Neuron (in vitro differentiated cells): ENCODE results near the gene CPNE5.
"Not testable (repeated sequence)": the region's sequence is repeated elsewhere in the genome, so short reads cannot be mapped to it uniquely, and the experiment has no call there.

Source experiments
- H2AFZ ChIP-seq: one replicate; pipeline ENCODE4 v1.6.1; 2013; ENCODE audit warnings: low read depth, mild to moderate bottlenecking, inconsistent platforms, low read length, moderate library complexity
- H3K27me3 ChIP-seq: one replicate; pipeline ENCODE4 v1.6.1; 2013; ENCODE audit warnings: low read length; ENCODE audit not compliant: insufficient read depth
- H3K36me3 ChIP-seq: one replicate; pipeline ENCODE4 v1.6.1; 2013; ENCODE audit warnings: low read length; ENCODE audit not compliant: insufficient read depth
- H3K4me1 ChIP-seq: one replicate; pipeline ENCODE4 v1.6.1; 2013; ENCODE audit warnings: low read length; ENCODE audit not compliant: insufficient read depth
- H3K4me3 ChIP-seq: 2 replicates; pipeline ENCODE4 v1.5.1; 2013; ENCODE audit warnings: mild to moderate bottlenecking, low read length, moderate library complexity
- H3K9me3 ChIP-seq: one replicate; pipeline ENCODE4 v1.6.1; 2013; ENCODE audit warnings: low read length

The CPNE5 gene

GRCh38 chr6:36714511-36714910 is 124.7 kb downstream of the CPNE5 start:
- Histone ChIP-seq H3K36me3 (no peaks in the 10 kb centered on the region), H2AFZ (no peak overlapping the region), H3K27me3 (peaks cover 25% of the 10 kb centered on the region), H3K9me3 (no peaks in the 10 kb centered on the region), H3K4me3 (no peak overlapping the region), H3K4me1 (no peaks in the 10 kb centered on the region)

GRCh38 chr6:36713846-36714245 is 125.4 kb downstream of the CPNE5 start:
- H3K36me3 ChIP-seq, result no peaks in the 10 kb centered on the region
- no peak overlapping the region for H3K4me3 ChIP-seq
- no peaks in the 10 kb centered on the region for H3K9me3 ChIP-seq
- no peak overlapping the region for H2AFZ ChIP-seq
- H3K4me1 ChIP-seq, result no peaks in the 10 kb centered on the region
- peaks cover 25% of the 10 kb centered on the region for H3K27me3 ChIP-seq

- Histone ChIP-seq H3K27me3 (peaks cover 19% of the 10 kb centered on the region), H3K9me3 (no peaks in the 10 kb centered on the region), H2AFZ (no peak overlapping the region), H3K4me1 (no peaks in the 10 kb centered on the region), H3K36me3 (no peaks in the 10 kb centered on the region), H3K4me3 (no peak overlapping the region)
Observed at GRCh38 chr6:36712816-36713215, 126.4 kb downstream of the CPNE5 start.

- Histone ChIP-seq H2AFZ (no peak overlapping the region), H3K4me1 (peaks cover 4% of the 10 kb centered on the region)
Observed at GRCh38 chr6:36706339-36706738, 132.9 kb downstream of the CPNE5 start.

GRCh38 chr6:36704961-36705577 is 134.2 kb downstream of the CPNE5 start:
- not testable (repeated sequence) for H3K9me3 ChIP-seq, H3K27me3 ChIP-seq, H3K4me3 ChIP-seq, H3K4me1 ChIP-seq, H3K36me3 ChIP-seq, H2AFZ ChIP-seq

More at GRCh38 chr6:36706339-36706738, 132.9 kb downstream of the CPNE5 start:
- H3K9me3 ChIP-seq, result peaks cover 9% of the 10 kb centered on the region
- no peak overlapping the region for H3K4me3 ChIP-seq
- no peaks in the 10 kb centered on the region for H3K36me3 ChIP-seq
- no peaks in the 10 kb centered on the region for H3K27me3 ChIP-seq

GRCh38 chr6:36703982-36704381 is 135.3 kb downstream of the CPNE5 start:
- Histone ChIP-seq H3K4me3 (no peak overlapping the region), H3K4me1 (peaks cover 4% of the 10 kb centered on the region), H3K27me3 (no peaks in the 10 kb centered on the region), H3K36me3 (no peaks in the 10 kb centered on the region), H3K9me3 (peaks cover 9% of the 10 kb centered on the region), H2AFZ (no peak overlapping the region)

GRCh38 chr6:36703081-36703606 is 136.1 kb downstream of the CPNE5 start:
- no peaks in the 10 kb centered on the region for H3K36me3 ChIP-seq
- no peaks in the 10 kb centered on the region for H3K27me3 ChIP-seq
- H2AFZ ChIP-seq, result no peak overlapping the region
- H3K4me1 ChIP-seq, result peaks cover 4% of the 10 kb centered on the region
- peaks cover 9% of the 10 kb centered on the region for H3K9me3 ChIP-seq
- no peak overlapping the region for H3K4me3 ChIP-seq

- Histone ChIP-seq H3K4me3 (no peak overlapping the region), H2AFZ (no peak overlapping the region), H3K4me1 (peaks cover 4% of the 10 kb centered on the region), H3K36me3 (no peaks in the 10 kb centered on the region), H3K9me3 (peaks cover 9% of the 10 kb centered on the region), H3K27me3 (no peaks in the 10 kb centered on the region)
Observed at GRCh38 chr6:36702656-36703055, 136.6 kb downstream of the CPNE5 start.

GRCh38 chr6:36701401-36701991 is 137.7 kb downstream of the CPNE5 start:
- no peaks in the 10 kb centered on the region for H3K36me3 ChIP-seq
- H3K27me3 ChIP-seq, result no peaks in the 10 kb centered on the region
- H3K4me1 ChIP-seq, result peaks cover 4% of the 10 kb centered on the region
- peaks cover 9% of the 10 kb centered on the region for H3K9me3 ChIP-seq
- H3K4me3 ChIP-seq, result no peak overlapping the region
- H2AFZ ChIP-seq, result no peak overlapping the region

GRCh38 chr6:36700831-36701230 is 138.4 kb downstream of the CPNE5 start:
- no peak overlapping the region for H2AFZ ChIP-seq
- H3K9me3 ChIP-seq, result peaks cover 9% of the 10 kb centered on the region
- no peaks in the 10 kb centered on the region for H3K36me3 ChIP-seq
- H3K27me3 ChIP-seq, result no peaks in the 10 kb centered on the region
- peaks cover 4% of the 10 kb centered on the region for H3K4me1 ChIP-seq
- H3K4me3 ChIP-seq, result no peak overlapping the region

GRCh38 chr6:36700071-36700812 is 139.0 kb downstream of the CPNE5 start:
- H3K36me3 ChIP-seq, result no peaks in the 10 kb centered on the region
- peaks cover 9% of the 10 kb centered on the region for H3K9me3 ChIP-seq
- peaks cover 4% of the 10 kb centered on the region for H3K4me1 ChIP-seq
- no peak overlapping the region for H2AFZ ChIP-seq
- no peaks in the 10 kb centered on the region for H3K27me3 ChIP-seq
- H3K4me3 ChIP-seq, result no peak overlapping the region

- no peak overlapping the region for H3K4me3 ChIP-seq
- peaks cover 4% of the 10 kb centered on the region for H3K4me1 ChIP-seq
- H3K36me3 ChIP-seq, result no peaks in the 10 kb centered on the region
- no peak overlapping the region for H2AFZ ChIP-seq
- peaks cover 9% of the 10 kb centered on the region for H3K9me3 ChIP-seq
- no peaks in the 10 kb centered on the region for H3K27me3 ChIP-seq
Observed at GRCh38 chr6:36699348-36699747, 139.9 kb downstream of the CPNE5 start.

GRCh38 chr6:36698871-36699271 is 140.4 kb downstream of the CPNE5 start:
- Histone ChIP-seq H3K4me1 (peaks cover 4% of the 10 kb centered on the region), H3K27me3 (no peaks in the 10 kb centered on the region), H2AFZ (no peak overlapping the region), H3K4me3 (no peak overlapping the region), H3K9me3 (peaks cover 4% of the 10 kb centered on the region), H3K36me3 (no peaks in the 10 kb centered on the region)
